GM12872 (cell line): ENCODE results near the gene P3H1.

Experiments
- TF ChIP-seq, protein P1 (sequence below): IDR thresholded peaks from 3 replicates; pipeline ENCODE4 v1.5.1; 2011; ENCODE audit warnings: low read depth, mild to moderate bottlenecking, low read length, moderate library complexity; ENCODE audit not compliant: insufficient read depth

P3H1 gene, protein sequence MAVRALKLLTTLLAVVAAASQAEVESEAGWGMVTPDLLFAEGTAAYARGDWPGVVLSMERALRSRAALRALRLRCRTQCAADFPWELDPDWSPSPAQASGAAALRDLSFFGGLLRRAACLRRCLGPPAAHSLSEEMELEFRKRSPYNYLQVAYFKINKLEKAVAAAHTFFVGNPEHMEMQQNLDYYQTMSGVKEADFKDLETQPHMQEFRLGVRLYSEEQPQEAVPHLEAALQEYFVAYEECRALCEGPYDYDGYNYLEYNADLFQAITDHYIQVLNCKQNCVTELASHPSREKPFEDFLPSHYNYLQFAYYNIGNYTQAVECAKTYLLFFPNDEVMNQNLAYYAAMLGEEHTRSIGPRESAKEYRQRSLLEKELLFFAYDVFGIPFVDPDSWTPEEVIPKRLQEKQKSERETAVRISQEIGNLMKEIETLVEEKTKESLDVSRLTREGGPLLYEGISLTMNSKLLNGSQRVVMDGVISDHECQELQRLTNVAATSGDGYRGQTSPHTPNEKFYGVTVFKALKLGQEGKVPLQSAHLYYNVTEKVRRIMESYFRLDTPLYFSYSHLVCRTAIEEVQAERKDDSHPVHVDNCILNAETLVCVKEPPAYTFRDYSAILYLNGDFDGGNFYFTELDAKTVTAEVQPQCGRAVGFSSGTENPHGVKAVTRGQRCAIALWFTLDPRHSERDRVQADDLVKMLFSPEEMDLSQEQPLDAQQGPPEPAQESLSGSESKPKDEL

DNA sequence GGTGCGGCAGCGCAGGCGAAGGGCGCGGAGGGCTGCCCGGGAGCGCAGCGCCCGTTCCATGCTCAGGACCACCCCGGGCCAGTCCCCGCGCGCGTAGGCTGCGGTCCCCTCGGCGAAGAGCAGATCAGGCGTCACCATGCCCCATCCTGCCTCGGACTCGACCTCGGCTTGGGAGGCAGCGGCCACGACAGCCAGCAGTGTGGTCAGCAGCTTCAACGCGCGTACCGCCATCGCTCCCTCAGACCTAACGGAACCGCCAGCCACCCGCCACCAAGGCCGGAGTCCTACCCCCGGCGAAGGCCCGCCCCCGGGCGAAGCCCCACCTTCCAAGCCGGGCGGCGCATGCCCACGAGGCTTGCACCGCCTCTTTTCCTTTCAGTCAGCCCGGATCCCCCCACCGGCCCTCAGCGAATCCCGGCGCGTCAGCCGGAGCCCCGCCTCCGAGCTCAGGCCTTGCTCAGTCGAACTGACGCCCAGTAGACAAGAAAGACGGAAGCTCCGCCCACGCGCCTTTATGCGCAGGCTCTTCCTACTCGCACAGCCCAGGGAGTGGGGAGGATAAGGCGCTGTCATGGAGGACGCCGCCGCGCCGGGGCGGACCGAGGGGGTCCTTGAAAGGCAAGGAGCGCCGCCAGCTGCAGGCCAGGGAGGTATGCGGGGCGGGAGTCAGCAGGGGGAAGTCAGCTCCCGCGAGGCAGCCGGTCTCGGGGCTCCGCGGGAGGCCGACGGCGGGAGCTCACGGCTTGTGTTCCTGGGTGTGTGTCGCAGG, at the start of gene P3H1, which contains the start of gene C1orf50:
Gene P3H1 (minus strand): TSS at position 288 of the 769 bp plus-strand sequence. CDS start 57 bp downstream, at position 231.
Gene C1orf50 (plus strand): TSS at position 509 of the 769 bp plus-strand sequence. CDS start 63 bp downstream, at position 572.
- TF ChIP-seq, protein P1, sequence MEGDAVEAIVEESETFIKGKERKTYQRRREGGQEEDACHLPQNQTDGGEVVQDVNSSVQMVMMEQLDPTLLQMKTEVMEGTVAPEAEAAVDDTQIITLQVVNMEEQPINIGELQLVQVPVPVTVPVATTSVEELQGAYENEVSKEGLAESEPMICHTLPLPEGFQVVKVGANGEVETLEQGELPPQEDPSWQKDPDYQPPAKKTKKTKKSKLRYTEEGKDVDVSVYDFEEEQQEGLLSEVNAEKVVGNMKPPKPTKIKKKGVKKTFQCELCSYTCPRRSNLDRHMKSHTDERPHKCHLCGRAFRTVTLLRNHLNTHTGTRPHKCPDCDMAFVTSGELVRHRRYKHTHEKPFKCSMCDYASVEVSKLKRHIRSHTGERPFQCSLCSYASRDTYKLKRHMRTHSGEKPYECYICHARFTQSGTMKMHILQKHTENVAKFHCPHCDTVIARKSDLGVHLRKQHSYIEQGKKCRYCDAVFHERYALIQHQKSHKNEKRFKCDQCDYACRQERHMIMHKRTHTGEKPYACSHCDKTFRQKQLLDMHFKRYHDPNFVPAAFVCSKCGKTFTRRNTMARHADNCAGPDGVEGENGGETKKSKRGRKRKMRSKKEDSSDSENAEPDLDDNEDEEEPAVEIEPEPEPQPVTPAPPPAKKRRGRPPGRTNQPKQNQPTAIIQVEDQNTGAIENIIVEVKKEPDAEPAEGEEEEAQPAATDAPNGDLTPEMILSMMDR, result no peak

DNA sequence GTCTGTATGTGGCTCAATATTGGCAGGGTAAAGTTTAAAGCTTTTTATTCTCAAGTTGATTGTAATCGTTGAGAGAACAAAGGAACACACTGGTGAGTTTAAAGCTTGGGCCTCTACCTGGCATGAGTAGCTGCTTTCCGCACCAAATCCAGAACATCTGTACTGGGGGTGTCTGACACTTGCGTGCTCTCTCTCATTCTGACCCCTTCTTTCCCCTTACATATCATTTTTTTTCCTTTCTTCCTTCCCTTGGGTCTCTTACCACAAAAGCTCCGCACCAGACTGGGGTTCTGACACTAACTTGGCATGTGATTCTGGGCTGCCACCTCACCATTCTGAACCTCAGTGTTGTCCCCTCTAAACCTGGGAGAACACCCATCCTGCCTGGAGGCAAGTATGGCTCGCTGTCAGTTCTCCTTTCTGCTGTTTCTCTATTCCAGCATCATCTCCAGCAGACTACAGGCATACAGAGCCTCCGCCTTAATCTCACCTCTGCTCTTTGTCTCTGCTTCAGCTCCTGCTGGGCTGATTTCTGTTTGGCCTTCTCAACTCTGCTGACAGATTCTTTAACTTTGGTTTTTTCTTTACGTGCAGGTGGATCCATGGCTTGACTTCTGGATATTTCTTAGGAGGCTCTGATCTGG, 49.2 kb upstream of the P3H1 start:
- TF ChIP-seq, protein P1, result no peak

DNA sequence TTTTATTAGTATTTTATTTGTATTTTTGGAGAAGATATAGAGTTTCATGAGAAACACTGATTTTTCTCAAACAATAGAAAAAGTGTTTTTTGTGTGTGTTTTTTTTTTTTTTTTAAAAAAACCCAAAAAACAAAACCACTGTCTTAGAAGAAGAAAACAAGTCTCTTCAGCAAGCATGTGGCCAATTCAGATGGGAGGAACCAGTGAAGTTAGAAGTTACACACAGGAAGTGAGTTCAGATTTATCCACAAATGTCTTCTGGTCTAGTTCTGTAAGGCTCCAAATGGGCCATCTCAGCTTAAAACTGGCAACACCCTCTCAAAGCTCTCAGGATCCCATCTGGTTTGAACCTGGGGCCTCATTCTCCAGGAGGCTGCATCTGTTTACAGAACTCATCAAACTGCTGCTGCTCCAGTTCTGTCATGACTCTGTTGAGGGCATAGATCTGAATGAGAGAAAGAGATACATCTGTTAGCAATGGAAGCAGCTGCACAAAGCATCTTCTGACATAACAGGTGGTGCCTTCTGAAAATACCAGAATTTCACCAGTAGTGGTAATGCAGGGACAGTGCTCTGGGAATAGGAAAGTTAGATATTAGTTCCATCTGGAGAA, 40.3 kb upstream of the P3H1 start:
- TF ChIP-seq, protein P1, result no peak

DNA sequence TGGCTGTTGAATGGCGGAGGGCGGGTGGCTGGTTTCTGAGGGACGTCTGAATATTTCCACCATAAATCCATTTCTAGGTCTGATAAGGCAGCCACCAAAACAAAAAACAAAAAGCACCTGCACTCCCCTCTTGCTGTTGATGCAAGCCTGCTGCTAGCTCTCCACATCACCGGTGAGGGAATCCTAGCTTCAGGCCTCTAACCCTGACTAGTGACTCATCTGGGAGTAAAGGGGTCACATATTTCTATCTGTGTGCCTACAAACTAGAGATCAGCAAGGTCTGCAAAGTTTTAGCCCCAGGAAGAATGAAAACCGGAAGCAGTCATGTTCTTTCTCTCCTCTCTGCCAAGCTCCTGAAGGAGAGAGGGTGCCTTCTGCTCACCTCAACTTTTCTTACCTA, 39.8 kb upstream of the P3H1 start:
- TF ChIP-seq, protein P1, result no peak

DNA sequence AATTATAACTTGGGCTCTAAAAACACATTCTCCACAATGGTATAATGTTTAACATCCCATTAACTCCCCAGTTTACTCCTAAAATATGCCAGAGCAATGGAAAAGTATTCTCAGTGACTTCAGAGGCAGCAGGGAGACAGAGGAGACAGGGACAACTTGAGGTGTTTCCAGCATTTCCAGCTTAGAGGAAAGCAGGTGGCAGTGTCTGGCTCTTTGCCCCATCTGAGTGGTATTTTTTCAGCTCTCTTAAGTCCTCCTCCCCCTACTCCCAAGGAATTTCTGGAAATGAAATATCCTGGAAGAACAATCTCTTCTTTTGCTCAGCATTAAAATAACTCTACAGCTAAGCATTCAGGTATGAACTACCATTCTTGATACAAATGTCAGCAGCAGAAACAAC, 39.3 kb upstream of the P3H1 start:
- TF ChIP-seq, protein P1, result no peak

DNA sequence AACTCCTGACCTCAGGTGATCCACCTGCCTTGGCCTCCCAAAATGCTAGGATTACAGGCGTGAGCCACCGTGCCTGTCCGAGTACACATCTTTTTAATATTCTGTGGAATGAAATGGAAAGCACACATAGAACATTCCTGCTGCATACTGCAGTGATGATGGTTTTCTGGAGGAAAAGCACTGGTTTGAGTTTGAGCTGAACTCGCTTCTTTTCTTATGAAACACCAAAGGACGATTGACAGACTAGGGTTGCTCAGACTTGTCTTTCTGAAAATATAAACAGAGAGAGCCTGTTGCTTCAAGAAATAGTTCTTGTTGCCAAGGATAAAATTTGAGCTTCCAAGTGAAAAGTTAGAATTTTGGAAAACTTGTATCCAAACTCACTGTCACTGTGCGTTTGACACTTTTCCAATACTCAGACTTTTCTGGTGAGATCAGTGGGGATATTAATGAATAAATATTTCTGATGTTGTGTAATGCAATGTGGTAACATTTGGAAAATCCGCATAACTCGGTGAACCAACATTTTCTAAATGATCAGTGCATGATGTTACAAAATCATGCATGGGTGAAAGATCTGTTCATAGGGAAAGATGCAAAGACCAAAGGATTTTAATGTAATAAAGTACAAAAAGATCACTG, 35.1 kb upstream of the P3H1 start:
- TF ChIP-seq, protein P1, result no peak
